Measurements from ENCODE around the gene MSX1.

- no peak for TF ChIP-seq EZH2phosphoT487 (IDR thresholded peaks at IDR 0.05; ENCODE audit: borderline replicate concordance, low read depth, low read length)
- no peak for TF ChIP-seq CTCF (conservative IDR thresholded peaks at IDR 0.05; ENCODE audit: low read length)
Measured at GRCh38 chr4:4893721-4894120, 34.3 kb downstream of the MSX1 start.
